ENCODE measurements around the gene TJP1.

- no peak for TF ChIP-seq CTCF (IDR thresholded peaks at IDR 0.05)
- TF ChIP-seq ZFX (IDR thresholded peaks at IDR 0.05; ENCODE audit: borderline replicate concordance): no peak
Observed at GRCh38 chr15:29708519-29708918, 113.7 kb downstream of the TJP1 start.

All from 22Rv1 (cell line).